Activated CD8-positive, alpha-beta memory T cell treated with anti-CD3 and anti-CD28 coated beads for 4 hours (primary cell): ENCODE data around the gene WNK2.

ENCODE experiments used
- DNase-seq, 2 donors: peaks; one replicate each; pipeline ENCODE4 v3.0.0-alpha.2; 2020; ENCODE audit warnings: low read depth in 2 of 2

The WNK2 gene

GRCh38 chr9:93185266-93186214 lies 1.6 kb downstream of the WNK2 start:
- DNase-seq, result no peak

DNA sequence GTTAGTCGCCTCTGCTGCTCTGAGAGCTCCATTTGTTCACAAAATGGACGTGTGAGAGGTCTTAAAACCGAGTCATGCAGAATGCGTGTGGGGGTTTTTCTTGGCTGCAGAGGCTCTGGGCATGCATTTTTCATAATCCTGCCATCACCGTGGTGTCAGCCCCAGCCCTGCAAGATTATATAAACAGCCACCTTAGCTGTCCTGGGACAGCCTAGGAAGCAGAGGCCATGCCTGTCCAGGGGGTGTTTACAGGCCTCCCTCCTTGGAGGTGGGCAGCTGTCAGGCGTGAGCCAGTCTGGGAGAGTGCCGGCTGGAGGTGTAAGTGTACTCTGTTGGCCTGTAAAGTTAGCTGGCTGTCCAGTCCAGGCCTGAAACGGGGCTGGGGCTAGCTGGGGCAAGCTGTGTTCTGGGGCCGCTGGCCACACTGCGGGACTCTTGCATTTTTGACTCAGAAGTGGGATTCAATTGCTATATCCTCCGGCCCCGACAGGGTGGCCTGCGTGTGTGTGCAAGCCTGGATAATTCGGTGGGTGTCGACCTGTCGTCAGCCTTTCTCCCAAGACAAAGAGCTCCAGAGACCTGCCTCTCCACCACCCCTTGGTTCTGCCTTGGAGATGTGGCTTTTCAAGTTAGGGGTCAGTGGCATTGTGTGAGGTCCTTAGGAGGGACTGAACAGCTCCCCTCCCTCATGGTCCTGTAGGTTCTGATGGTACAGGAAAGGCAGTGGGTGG lies 2.4 kb downstream of the WNK2 start:
- DNase-seq, result no peak

DNA sequence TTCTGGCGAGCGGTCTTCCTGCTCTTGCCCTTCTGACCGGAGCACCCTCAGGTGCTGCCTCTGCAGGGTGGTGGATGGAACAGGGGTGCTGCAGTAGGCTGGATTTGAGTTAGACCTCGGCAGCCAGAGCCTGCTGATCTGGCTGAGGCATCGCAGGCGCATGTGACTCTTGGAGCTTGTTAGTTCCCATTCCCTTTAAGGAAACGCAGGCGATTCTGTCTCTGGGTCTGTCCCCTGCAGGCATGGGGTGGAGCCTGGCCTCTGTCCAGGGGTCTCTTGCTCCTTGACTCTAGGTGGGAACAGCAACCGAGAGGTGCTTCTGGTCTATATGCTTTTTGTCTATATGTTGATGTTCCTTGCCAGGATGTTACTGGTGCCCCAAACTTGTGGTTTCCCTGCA lies 3.1 kb downstream of the WNK2 start:
- no peak for DNase-seq

- DNase-seq, result no peak
Observed at GRCh38 chr9:93187574-93187973, 3.6 kb downstream of the WNK2 start.

GRCh38 chr9:93188426-93189368 lies 4.8 kb downstream of the WNK2 start:
- no peak for DNase-seq

GRCh38 chr9:93189369-93190132 lies 5.6 kb downstream of the WNK2 start:
- no peak for DNase-seq

DNA sequence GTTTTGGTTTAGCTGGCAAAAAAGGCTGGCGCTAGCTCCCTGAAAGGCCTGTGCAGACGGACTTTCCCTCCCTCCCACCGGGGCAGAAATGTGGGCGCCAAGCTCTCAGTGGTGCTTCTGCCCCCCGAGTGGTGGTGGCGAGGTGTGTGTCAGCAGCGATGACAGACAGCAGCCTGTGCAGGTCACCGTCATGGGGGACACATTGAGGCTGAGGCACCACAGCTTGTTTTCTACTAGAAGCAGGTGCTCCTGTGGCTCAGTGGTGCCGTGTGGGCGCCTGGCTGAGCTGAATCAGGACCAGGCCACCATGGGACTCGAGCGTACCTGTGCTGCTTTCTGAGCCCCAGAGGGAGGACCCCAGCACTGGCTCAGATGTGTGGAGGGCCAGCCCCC lies 6.2 kb downstream of the WNK2 start:
- DNase-seq, result no peak

DNA sequence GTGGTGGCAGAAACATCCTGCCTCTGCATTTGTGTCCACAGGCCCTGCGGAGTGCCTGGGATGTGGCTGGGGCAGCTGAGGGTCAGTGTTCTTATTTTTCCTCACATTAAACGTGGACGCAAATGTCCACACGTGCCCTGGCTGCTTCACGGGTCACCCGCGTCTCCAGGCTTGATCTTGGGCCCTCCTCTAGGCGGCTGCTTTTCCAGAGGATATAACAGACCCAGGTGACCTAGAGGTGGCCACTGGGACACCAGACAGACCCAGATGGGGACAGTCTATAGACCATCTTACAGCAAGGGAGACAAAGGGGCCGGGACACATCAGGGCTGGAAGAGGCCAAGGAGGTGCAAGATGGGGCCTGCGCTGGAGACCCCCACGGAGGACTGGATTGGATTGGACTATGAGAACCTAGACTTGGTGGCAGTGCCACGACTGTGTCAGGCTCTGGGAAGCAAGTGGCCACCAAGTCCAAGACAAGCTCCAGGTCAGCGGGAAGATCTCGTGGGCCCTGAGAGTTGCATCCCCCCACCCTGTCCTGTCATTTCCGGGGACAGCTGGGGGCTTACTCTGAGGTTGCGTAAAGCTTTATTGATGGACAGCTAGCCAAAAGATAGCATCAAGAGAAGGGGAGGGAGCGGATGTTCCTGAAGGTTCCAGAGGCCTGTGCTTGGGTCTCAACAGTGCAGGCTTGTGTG lies 6.9 kb downstream of the WNK2 start:
- DNase-seq, result no peak

DNA sequence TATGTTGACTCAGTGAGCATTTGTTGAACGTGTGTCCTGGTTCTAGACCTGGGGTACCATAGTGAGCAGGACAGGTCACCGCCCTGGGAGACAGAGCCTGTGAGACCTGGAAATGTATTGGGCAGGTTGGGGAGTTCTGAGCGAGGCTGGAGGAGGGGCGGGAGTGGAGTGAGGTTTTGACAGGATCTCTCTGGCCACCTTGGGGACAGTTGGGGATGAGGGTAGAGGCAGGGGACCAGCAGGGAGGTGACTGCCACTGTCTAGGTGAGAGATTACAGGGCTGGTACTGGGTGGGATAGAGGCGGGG lies 7.4 kb downstream of the WNK2 start:
- DNase-seq, result no peak

- no peak for DNase-seq
Observed at GRCh38 chr9:93192721-93193387, 8.9 kb downstream of the WNK2 start.

DNA sequence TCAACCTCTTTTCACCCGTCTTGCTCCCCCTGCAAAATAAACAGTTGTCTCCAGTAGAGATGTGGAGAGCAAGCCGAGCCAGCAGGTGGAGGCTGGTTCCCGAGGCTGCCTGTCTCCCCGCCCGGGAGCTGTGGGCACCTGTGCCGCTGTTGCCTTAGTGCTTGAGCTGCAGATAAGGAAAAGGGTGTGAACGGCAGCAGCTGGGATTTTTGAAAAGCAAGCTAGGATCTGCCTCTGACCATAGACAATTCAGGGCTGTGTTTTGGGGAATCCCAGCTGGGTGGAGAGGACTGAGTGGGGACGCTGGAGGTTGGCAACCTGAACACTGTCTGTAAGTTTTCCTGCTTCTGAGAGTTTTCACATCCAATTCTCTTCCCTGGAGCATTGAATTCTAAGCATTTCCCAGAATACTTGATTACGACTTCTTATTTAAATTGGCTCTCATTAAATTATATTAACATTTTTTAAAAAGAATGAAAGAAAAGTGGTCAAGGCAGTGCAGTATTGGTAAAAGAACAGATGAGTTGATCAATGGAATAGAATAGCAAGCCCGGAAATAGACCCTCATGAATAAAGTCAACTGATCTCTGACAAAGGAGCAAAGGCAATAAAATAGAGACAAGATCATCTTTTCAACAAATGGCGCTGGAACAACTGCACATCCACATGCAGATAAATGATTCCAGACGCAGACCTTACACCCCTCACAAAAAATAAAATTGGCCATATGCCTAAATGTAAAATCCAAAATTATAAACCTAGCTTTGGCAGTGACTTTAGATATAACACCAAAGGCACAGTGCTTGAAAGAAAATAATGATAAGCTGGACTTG lies 9.7 kb downstream of the WNK2 start:
- DNase-seq, result no peak

DNA sequence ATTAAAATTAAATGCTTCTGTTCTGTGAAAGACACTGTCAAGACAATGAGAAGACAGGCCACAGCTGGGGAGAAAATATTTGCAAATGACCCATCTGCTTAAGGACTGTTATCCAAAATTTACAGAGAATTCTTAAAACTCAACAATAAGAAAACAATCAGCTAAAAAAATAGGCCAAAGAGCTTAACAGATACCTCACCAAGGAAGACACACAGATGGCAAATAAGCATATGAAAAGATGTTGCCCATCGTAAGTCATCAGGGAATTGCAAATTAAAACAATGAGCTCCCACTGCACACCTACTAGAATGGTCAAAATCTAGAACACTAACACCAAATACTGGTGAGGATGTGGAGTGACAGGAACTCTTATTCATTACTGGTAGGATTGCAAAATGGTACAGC lies 10.3 kb downstream of the WNK2 start:
- no peak for DNase-seq

GRCh38 chr9:93194641-93195040 lies 10.7 kb downstream of the WNK2 start:
- DNase-seq, result no peak

DNA sequence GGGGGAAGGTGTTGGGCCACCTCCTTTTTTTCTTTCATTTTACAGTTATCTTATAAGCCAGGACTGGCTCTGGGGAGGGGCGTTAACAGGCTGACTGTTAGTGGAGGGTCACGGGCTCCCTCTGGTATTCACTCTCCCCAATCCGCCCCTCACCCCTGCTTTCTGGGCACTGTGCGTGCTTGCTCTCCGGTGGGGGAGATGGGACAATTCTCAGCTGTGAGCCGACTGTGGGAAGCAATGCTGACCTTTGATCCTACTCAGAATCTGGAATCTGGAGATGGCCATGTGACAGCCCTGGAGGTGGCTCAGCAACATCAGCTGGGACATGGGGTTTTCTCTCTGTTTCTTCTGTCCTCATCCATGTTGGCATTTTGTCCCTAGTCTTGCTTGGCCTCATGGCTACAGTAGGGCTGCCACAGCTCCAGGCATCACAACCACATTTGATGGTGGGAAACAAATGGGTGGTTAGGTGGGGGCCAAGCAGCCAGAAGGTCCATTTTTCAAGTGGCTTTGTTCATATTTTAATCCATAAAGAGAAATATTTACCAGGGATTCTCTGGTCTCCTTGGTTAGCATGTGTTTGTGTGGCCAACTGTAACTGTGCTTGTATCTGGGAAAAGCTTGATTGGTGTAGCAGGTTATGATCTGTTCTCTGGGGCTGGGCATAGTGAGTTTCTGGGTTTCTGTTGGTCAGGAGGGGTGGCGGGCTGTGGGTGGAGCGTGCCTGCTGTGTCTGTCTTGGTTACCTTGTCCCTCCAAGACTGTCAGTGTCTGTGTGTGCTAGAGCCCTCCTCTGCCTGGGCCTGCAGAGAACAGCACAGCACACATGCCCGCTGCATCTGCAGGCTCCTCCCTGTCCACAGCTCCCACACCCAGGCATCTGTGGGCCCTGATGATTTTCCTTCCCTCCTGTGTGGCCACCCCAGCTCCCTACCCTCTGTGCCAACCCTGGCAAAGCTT lies 12.4 kb downstream of the WNK2 start:
- no peak for DNase-seq

- no peak for DNase-seq
Observed at GRCh38 chr9:93197670-93198069, 13.7 kb downstream of the WNK2 start.

DNA sequence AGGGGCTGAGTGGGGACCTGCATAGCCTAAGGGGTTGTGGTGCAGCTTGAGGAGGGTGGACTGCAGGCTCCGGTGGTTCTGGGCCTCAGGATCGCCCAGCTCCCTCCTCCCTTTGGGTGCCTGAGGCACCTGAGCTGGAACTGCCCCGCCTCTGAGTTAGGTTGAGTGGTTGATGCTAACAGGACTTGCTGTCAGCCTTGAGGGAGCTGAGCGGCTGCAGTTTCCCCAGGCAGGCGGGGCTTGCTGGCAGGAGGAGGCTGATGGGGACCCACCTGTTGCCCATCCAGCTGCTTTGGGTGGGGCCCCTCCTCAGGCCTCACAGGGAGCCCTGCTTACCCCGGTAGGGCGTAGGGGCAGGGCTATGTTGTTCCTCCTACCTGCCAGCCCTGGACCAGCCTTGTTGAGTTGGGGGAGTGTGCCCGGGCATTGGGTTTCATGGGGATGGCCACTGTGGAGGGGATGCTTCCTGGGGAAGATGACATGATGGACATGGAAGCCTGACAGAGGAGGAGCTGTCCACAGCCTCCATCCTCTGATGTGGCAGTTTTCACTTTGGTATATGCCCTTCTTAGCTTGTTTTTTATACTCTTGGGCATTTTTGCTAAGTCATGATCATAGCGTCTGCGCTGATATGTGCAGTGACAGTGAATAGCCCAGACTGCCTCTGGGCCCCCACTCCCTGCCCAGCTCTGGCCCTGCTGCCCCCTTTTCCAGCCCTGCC lies 14.3 kb downstream of the WNK2 start:
- DNase-seq, result no peak

GRCh38 chr9:93198838-93199625 lies 15.1 kb downstream of the WNK2 start:
- DNase-seq, result no peak
